HG03060 (cell line): ENCODE measurements around the gene PADI2.

Experiments used
- ATAC-seq: cut with Tn5 transposase; IDR thresholded peaks from one replicate; pipeline ENCODE4 v1.9.1; 2021; ENCODE audit warnings: low read depth, moderate number of reproducible peaks; ENCODE audit not compliant: unreplicated experiment

The PADI2 gene

DNA sequence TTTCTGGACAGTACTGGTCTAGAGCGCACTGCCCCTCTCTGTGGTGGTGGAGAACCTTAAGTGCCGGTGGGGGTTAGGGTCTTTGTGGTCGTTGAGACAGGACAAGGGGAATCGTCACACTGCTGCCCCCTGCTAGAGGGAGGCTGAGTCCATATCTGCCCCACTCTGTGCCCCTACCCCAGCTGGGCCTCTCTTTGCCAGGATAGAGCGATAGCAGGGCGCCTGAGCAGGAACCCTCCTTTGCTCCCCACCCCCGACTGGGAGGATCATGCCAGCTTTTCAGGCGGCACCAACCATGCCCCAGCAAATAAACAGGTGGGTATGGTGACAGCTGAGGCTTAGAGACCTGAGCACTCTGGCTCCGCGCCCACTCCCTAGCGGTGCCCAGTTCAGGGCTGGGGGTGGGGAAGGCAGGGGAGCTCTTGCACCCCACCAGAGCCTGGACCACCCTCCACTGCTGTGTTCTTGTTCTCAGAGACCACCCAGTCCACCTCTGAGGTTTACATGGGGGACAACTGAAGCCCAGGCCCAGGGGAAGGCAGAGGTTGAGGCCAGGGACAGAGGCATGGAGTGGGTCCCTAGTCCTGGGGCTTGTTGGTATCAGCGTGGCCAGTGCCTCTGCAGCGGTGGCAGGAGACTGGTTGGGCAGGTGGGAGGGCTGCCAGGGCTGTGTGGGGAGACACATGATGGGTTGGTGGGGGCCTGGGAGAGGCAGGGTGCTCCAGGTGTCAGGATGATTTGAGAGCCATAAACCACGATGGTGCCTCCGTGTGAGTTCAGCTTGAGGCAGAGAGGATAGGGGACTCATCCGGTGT is 1.6 kb downstream of the PADI2 start:
- no peak for ATAC-seq

DNA sequence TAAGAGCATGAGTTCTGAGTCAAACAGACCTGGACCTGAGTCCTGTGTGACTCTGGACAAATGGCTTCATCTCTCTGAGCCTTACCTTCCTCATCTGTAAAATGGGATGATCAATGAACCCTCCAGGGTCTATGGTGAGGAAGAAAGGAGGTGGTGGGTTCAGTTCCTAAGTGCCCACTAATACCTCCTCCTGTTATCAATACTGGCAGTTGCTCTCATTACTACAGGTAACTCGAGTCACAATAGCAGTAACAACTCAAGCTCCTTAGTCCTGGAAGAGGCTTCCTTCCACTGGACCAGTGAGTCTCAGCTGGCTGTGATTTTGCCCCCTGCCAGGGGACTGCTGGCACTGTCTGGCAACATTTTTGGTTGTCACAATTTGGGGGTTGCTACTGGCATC is 2.6 kb downstream of the PADI2 start:
- no peak for ATAC-seq

GRCh38 chr1:17113963-17114362 is 5.3 kb downstream of the PADI2 start:
- ATAC-seq, result no peak

GRCh38 chr1:17112496-17113236 is 6.6 kb downstream of the PADI2 start:
- ATAC-seq, result no peak

DNA sequence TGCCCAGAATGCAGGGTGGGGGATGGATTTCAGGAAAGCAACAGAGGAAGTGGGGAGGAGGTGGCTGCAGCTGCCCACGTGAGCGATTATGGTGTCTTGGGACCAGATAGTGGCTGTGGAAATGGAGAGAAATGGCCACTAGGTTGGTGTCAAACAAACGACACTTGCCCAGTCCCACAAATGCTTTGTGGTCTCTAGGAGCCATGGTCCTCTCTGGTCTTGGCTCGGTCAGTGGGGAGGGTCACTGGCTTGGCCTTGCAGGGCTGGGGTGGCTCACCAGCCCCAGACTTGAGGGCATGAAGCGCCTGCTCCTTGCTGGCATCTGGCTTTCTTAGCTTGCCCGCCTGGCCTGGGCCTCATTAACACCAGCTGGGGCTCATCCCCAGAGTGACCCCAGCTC is 7.2 kb downstream of the PADI2 start:
- ATAC-seq, result no peak

DNA sequence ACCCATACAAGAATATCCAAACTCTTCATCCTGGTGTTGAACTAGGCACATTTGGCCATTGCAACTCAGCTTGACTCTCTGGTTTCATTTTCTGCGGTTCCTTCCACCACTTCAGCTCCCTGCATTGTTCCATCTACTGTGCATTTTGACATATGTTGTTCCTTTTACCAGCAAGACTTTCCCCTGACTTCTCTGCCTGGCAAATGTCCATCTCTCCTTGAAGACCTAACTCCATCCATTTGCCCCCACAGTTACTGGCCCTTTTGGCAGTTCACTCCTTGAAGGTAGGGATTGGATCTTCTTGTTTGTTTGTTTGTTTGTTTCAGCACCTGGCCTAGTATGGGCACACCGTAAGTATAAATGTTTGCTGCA is 8.7 kb downstream of the PADI2 start:
- no peak for ATAC-seq

DNA sequence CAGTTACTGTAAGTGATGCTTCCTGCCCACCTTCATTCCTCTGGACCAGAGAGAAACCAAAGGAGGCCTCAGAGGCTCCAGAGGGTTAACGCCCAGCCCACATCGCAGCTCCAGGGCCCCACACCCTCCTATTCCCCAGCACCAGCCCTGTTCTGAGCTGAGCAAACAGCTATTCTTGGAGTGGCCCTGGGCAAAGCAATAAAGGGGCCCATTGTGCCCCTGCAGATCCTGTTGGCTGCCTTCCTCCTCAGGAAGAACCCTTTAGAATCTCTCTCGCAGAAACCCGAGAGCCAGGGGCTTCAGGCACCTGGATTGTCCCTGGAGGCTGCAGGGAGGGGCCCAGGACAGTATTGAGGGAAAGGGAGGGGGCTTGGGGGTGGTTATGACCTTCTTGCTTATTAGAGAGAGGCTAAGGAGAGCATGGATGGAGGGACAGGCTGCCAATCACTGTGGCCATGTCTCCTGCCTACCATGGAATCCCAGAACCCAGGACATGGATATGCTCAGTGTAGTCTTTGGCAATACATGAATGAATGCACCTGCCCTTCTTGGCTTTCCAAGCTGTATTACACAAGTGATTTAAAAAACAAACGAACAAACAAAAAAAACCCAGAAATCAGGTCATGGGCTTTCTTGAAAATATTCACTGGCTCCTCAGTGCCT is 9.2 kb downstream of the PADI2 start:
- no peak for ATAC-seq

DNA sequence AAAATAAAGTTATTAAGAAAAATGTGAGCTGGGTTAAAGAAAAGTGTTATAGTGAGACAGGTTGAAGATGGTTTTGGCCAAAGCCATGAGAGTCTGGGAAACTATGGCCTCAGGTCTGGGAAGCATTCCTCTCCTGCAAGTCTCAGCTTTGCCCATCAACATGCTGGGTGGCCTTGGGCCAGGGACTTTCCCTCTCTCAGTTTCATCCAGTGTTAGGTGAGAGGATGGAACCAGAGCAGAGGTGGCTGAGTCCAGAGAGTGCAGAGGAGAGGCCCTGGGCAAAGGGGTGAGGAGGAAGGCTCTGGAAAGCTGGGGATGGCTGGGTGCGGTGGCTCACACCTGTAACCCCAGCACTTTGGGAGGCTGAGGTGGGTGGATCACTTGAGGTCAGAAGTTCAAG is 10.5 kb downstream of the PADI2 start:
- no peak for ATAC-seq

DNA sequence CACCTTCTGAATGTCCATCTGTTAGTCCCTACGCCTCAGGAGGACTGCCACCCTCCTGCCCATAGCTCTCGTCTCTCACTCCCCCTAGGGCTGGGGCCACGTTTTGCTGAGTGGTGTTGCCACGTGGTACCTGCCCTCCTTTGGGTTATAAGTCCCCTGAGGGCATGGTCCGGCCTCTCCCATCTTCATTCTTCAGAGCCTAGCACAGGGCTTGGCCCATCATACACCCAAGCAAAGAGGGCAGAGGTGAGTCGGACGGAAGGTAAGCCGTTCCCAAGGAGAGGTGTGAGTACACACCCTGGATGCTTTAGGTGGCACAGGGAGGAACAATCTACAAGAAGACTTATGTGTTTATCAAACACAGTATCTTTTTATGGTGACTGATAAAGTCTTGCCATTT is 10.9 kb downstream of the PADI2 start:
- ATAC-seq, result no peak

GRCh38 chr1:17104782-17105181 is 14.5 kb downstream of the PADI2 start:
- no peak for ATAC-seq

GRCh38 chr1:17102232-17102631 is 17.0 kb downstream of the PADI2 start:
- no peak for ATAC-seq

GRCh38 chr1:17101261-17101660 is 18.0 kb downstream of the PADI2 start:
- ATAC-seq, result no peak

DNA sequence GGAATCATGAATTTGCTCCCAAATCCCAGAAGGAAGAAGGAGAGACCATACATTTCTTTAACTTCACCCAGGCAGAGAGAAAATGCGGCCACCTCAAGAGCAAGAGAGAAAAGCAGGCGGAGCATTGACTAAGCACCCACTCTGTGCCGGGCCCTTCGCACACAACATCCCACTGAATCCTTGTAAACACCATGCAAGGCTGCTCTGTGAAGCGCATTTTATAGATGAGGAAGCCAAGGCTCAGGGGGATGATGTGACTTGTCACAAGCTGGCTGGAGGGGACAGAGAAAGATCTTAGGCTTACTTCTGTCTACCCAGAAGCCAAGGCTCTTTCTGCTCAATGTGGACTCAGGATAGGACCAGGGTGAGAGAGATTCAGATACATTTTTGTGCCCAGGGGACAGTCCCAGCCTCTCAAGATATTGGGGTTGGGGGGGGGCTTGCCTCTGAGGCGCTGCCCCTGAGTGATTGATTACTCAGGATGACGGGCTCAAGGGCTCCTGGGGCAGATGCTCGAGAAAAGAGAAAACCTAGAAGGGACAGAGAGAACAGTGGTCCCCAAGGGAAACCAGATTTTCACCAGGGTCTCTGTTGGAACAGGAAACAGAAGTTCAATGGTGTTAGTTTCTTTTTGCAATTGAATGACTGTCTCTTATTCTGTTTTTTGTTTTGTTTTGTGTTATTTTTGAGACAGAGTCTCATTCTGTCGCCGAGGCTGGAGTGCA is 19.5 kb downstream of the PADI2 start:
- no peak for ATAC-seq

DNA sequence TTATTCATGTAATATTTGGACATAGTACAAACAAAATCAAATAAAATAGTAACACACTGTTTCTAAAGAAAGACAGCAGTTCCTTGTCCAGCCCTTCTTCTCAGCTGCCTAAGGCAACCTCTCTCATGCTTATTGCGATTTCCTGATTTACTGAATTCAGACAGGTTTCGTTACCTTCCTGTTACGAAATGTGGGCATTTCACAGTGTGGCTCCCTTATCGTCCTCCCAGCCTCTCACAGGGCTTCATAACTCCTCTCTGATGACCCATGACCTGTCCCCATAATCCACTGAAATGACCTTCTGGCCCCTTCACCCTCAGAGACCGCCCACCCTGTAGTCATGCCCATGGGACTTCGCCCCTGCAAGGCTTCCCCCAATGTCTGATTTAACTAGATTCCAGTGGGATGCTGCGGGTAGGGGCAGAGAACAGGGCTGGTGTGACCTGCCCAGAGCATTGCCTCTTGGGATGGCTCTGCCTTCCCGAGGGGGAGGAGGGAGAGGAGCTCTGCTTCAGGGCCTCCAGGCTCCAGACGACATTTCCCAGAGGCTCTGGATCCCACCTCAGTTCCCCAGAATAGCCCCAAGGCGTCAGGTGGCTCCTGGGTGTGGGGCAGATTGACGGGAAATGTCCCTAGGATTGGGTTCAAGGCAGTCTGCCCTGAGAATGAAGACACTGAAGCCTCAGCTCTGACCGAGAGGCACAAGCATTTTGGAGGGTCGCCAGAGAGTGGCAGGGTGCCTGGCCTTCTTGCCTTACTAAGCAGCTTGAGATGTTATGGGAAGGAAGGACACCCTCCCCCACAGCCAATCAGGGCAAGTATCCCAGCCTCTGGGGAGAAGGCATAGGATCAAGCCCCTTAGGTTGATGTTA is 20.6 kb downstream of the PADI2 start:
- ATAC-seq, result no peak

GRCh38 chr1:17097787-17098186 is 21.5 kb downstream of the PADI2 start:
- ATAC-seq, result no peak

- no peak for ATAC-seq
Observed at GRCh38 chr1:17097147-17097546, 22.1 kb downstream of the PADI2 start.

DNA sequence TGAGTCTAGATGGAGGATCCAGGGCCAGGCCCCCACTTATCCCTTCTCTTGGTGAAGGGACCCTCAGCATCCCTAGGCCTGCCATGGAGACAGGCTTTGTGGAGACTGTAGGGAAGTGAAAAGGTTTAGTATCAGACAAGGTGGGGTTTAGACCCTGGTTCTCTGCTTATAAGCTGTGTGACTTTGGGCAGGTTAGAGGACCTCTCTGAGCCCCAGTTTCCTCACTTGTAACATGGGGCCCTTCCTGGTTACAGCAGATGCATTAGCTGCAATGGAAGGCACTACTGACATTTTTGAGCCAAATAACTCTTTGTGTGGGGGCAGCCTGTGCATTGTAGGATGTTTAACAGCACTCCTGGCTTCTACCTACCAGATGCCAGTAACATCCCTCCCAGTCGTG is 22.7 kb downstream of the PADI2 start:
- no peak for ATAC-seq

DNA sequence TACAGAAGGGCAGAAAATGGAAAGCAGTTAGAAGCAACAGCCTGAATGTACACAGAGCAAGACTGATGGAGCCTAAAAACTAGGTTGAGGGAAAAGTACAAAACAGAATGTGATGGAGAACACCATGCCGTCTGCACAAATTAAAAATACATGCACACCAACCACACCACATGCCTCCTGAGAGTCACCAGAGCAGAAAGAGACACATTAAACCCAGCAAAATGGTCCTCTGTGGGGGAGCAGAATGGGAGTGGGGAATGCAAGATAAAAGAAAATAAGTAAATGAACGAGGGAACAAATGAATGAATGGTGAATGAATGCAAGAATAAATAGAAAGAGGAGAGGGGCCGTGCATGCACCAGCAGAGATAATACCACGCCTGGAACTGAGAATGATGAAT is 24.1 kb downstream of the PADI2 start:
- no peak for ATAC-seq

DNA sequence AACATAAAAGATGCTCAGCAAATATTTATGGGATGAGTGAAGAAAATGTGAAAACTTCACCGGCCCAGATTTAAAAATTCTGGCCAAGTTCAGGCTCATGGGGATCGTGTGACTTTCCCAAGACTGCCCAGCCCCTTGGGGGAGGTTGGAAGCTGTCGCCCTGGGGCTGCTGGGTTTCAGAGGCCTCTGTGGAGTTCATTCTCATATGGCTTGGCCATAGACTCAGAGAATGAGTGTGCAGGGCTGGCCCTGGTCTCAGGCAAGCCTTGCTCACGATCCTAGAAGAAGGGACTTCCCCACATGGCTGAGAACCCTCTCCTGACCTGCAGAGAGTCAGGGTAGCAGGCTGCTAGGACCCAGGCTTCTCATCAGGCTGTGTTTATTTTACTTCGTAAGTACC is 24.6 kb downstream of the PADI2 start:
- no peak for ATAC-seq

DNA sequence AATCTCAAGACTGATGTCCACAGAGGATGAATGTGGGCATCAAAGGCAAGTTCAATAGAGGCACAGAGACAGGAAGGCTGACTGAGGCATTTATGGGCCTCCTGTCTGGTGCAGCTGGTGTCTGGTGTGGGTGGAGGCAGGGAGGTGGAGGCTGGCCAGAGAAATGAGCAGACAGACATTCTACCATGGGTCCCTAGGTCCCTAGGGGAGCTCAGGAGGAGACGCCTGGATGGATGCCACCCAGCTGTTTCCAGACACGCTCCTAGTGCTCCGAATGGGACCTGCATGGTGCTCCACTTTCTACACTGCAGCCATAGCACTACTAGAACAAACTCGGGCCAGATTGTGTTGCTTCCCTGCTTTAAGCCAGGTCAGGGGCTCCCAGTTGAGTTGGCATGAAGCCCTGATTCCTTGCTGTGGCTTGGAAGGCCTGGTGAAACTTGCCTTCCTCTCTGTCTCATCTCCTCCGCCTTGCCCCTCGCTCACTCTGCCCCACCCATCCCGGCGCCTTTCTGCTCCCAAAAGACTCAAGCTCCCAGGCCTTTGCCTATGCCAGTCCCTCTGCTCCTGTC is 25.3 kb downstream of the PADI2 start:
- no peak for ATAC-seq
